Vagina (tissue), 2 donors: ENCODE results near the gene GALNTL6.

ENCODE experiments used
- POLR2A ChIP-seq, 2 donors: fragments of 450-650 bp; IDR thresholded peaks; one replicate each; pipeline ENCODE4 v1.6.1; 2017; ENCODE audit warnings: antibody characterized with exemption in 2 of 2, mild to moderate bottlenecking in 2 of 2, moderate library complexity in 2 of 2
- TF ChIP-seq, protein P1 (sequence below), 3 experiments: fragments of 450-650 bp in 2 of 3; fragments of 200-600 bp in 1 of 3; sonication (generic) in 1 of 3; IDR thresholded peaks; one replicate each; pipeline ENCODE4 v1.5.1; 2017 to 2019; ENCODE audit warnings: antibody characterized with exemption in 3 of 3, mild to moderate bottlenecking in 2 of 3, moderate library complexity in 2 of 3

DNA sequence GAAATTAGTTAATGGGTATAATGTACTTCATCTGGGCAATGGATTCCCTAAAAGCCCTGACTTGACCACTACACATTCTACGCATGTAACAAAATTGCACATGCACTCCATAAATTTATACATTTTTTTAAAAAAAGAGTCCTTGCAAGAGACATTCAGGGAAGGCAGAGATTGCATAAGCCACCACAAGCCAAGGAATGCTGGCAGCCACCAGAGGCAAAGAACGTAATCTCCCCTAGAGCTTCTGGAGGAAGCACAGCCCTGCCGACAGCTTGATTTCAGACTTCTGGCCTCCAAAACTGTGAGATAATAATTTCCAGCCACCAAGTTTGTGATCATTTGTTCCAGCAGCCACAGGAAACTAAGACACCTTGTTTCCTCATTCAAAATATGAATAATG, 1169.8 kb downstream of the GALNTL6 start:
- TF ChIP-seq, protein P1, sequence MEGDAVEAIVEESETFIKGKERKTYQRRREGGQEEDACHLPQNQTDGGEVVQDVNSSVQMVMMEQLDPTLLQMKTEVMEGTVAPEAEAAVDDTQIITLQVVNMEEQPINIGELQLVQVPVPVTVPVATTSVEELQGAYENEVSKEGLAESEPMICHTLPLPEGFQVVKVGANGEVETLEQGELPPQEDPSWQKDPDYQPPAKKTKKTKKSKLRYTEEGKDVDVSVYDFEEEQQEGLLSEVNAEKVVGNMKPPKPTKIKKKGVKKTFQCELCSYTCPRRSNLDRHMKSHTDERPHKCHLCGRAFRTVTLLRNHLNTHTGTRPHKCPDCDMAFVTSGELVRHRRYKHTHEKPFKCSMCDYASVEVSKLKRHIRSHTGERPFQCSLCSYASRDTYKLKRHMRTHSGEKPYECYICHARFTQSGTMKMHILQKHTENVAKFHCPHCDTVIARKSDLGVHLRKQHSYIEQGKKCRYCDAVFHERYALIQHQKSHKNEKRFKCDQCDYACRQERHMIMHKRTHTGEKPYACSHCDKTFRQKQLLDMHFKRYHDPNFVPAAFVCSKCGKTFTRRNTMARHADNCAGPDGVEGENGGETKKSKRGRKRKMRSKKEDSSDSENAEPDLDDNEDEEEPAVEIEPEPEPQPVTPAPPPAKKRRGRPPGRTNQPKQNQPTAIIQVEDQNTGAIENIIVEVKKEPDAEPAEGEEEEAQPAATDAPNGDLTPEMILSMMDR (IDR thresholded peaks at IDR 0.05) = no peak
- no peak for TF ChIP-seq POLR2A (IDR thresholded peaks at IDR 0.05)
